Effector memory CD8-positive, alpha-beta T cell (primary cell): Measurements from ENCODE around the gene MSRB3.
"Not testable (repeated sequence)": the region's sequence is repeated elsewhere in the genome, so short reads cannot be mapped to it uniquely, and the experiment has no call there.

Source experiments
- ATAC-seq: fragments of 150-1000 bp; cut with Tn5 transposase; replicated peaks from 2 replicates; pipeline ENCODE4 v1.10.0; 2021; ENCODE audit warnings: mild to moderate bottlenecking, moderate library complexity
- DNase-seq, 3 experiments: peaks; one replicate each; pipeline ENCODE4 v3.0.0; 2021
- H3K27ac Mint-ChIP-seq, 2 donors: one replicate each; pipeline ENCODE4 v1.8.0; 2022; ENCODE audit warnings: mild to moderate bottlenecking in 2 of 2, mixed read lengths in 2 of 2, moderate library complexity in 2 of 2
- H3K27me3 Mint-ChIP-seq, 2 donors: one replicate each; pipeline ENCODE4 v1.8.0; 2022; ENCODE audit warnings: mixed read lengths in 2 of 2
- H3K36me3 Mint-ChIP-seq: one replicate; pipeline ENCODE4 v1.8.0; 2022; ENCODE audit warnings: mild to moderate bottlenecking, moderate library complexity, mixed read lengths; ENCODE audit not compliant: insufficient read depth
- H3K4me1 Mint-ChIP-seq, 2 donors: one replicate each; pipeline ENCODE4 v1.8.0; 2022; ENCODE audit warnings: low read depth in 2 of 2, mixed read lengths in 2 of 2
- H3K4me3 Mint-ChIP-seq, 2 donors: one replicate each; pipeline ENCODE4 v1.8.0; 2022; ENCODE audit warnings: mild to moderate bottlenecking in 2 of 2, mixed read lengths in 2 of 2, moderate library complexity in 2 of 2
- H3K9me3 Mint-ChIP-seq, 2 donors: one replicate each; pipeline ENCODE4 v1.8.0; 2022; ENCODE audit warnings: mixed read lengths in 2 of 2

The MSRB3 gene

GRCh38 chr12:65300679-65301349, 22.3 kb downstream of the MSRB3 start:
- Mint-ChIP-seq H3K9me3 (peaks cover 0 to 1% of the 10 kb centered on the region in 2 donors), H3K4me3 (no peak overlapping the region), H3K36me3 (no peaks in the 10 kb centered on the region), H3K27me3 (peaks cover 54 to 58% of the 10 kb centered on the region in 2 donors), H3K4me1 (no peaks in the 10 kb centered on the region), H3K27ac (no peak overlapping the region)
- DNase-seq = no peak
- no peak for ATAC-seq

- H3K4me3 Mint-ChIP-seq = no peak overlapping the region
- peaks cover 42 to 51% of the 10 kb centered on the region in 2 donors for H3K27me3 Mint-ChIP-seq
- DNase-seq (no peak), ATAC-seq (no peak)
- H3K36me3 Mint-ChIP-seq = no peaks in the 10 kb centered on the region
- H3K9me3 Mint-ChIP-seq = no peaks in the 10 kb centered on the region
- H3K27ac Mint-ChIP-seq = no peak overlapping the region
- H3K4me1 Mint-ChIP-seq = no peaks in the 10 kb centered on the region
These were observed 24.4 kb downstream of the MSRB3 start for GRCh38 chr12:65302891-65303290.

- DNase-seq (no peak), ATAC-seq (no peak)
- Mint-ChIP-seq H3K27ac (no peak overlapping the region), H3K36me3 (no peaks in the 10 kb centered on the region), H3K4me1 (no peaks in the 10 kb centered on the region), H3K27me3 (peaks cover 50 to 55% of the 10 kb centered on the region in 2 donors), H3K9me3 (no peaks in the 10 kb centered on the region), H3K4me3 (no peak overlapping the region)
These were observed 27.0 kb downstream of the MSRB3 start for GRCh38 chr12:65305346-65305950.

GRCh38 chr12:65306366-65307168, 28.1 kb downstream of the MSRB3 start:
- peaks cover 48 to 55% of the 10 kb centered on the region in 2 donors for H3K27me3 Mint-ChIP-seq
- H3K36me3 Mint-ChIP-seq = no peaks in the 10 kb centered on the region
- DNase-seq (no peak), ATAC-seq (no peak)
- no peak overlapping the region for H3K4me3 Mint-ChIP-seq
- no peaks in the 10 kb centered on the region for H3K4me1 Mint-ChIP-seq
- no peaks in the 10 kb centered on the region for H3K9me3 Mint-ChIP-seq
- no peak overlapping the region for H3K27ac Mint-ChIP-seq

GRCh38 chr12:65307169-65307501, 28.7 kb downstream of the MSRB3 start:
- Mint-ChIP-seq H3K27me3 (peaks cover 47 to 55% of the 10 kb centered on the region in 2 donors), H3K27ac (no peak overlapping the region), H3K4me3 (no peak overlapping the region), H3K36me3 (no peaks in the 10 kb centered on the region), H3K4me1 (no peaks in the 10 kb centered on the region), H3K9me3 (no peaks in the 10 kb centered on the region)
- ATAC-seq (no peak), DNase-seq (no peak)

- no peaks in the 10 kb centered on the region for H3K36me3 Mint-ChIP-seq
- ATAC-seq = no peak
- H3K9me3 Mint-ChIP-seq = no peaks in the 10 kb centered on the region
- H3K27me3 Mint-ChIP-seq = peaks cover 42 to 50% of the 10 kb centered on the region in 2 donors
- H3K4me1 Mint-ChIP-seq = no peaks in the 10 kb centered on the region
- H3K27ac Mint-ChIP-seq = no peak overlapping the region
- DNase-seq = no peak
- no peak overlapping the region for H3K4me3 Mint-ChIP-seq
These were observed 29.5 kb downstream of the MSRB3 start for GRCh38 chr12:65308006-65308405.

- Mint-ChIP-seq H3K36me3 (no peaks in the 10 kb centered on the region), H3K9me3 (no peaks in the 10 kb centered on the region), H3K27ac (no peak overlapping the region), H3K27me3 (peaks cover 36 to 44% of the 10 kb centered on the region in 2 donors), H3K4me3 (no peak overlapping the region), H3K4me1 (no peaks in the 10 kb centered on the region)
- no peak for DNase-seq
- ATAC-seq = no peak
These were observed 30.2 kb downstream of the MSRB3 start for GRCh38 chr12:65308601-65309071.

GRCh38 chr12:65311260-65311659, 32.8 kb downstream of the MSRB3 start:
- H3K4me3 Mint-ChIP-seq = no peak overlapping the region
- DNase-seq (no peak), ATAC-seq (no peak)
- no peaks in the 10 kb centered on the region for H3K4me1 Mint-ChIP-seq
- no peak overlapping the region for H3K27ac Mint-ChIP-seq
- H3K9me3 Mint-ChIP-seq = no peaks in the 10 kb centered on the region
- H3K27me3 Mint-ChIP-seq = peaks cover 16 to 25% of the 10 kb centered on the region in 2 donors
- no peaks in the 10 kb centered on the region for H3K36me3 Mint-ChIP-seq

- no peaks in the 10 kb centered on the region for H3K4me1 Mint-ChIP-seq
- H3K27ac Mint-ChIP-seq = no peak overlapping the region
- H3K36me3 Mint-ChIP-seq = no peaks in the 10 kb centered on the region
- H3K27me3 Mint-ChIP-seq = peaks cover 14 to 24% of the 10 kb centered on the region in 2 donors
- no peaks in the 10 kb centered on the region for H3K9me3 Mint-ChIP-seq
- DNase-seq (no peak), ATAC-seq (no peak)
- no peak overlapping the region for H3K4me3 Mint-ChIP-seq
These were observed 35.3 kb downstream of the MSRB3 start for GRCh38 chr12:65313719-65314317.

- not testable (repeated sequence) for H3K36me3 Mint-ChIP-seq, DNase-seq, H3K4me1 Mint-ChIP-seq, ATAC-seq, H3K27ac Mint-ChIP-seq, H3K4me3 Mint-ChIP-seq, H3K9me3 Mint-ChIP-seq
- peaks cover 10 to 13% of the 10 kb centered on the region in 2 donors for H3K27me3 Mint-ChIP-seq
These were observed 36.8 kb downstream of the MSRB3 start for GRCh38 chr12:65315238-65315637.

GRCh38 chr12:65318186-65318685, 39.8 kb downstream of the MSRB3 start:
- Mint-ChIP-seq H3K27me3 (peaks cover 9 to 20% of the 10 kb centered on the region in 2 donors), H3K36me3 (no peaks in the 10 kb centered on the region), H3K9me3 (no peaks in the 10 kb centered on the region), H3K4me1 (no peaks in the 10 kb centered on the region), H3K4me3 (no peak overlapping the region), H3K27ac (no peak overlapping the region)
- ATAC-seq (no peak), DNase-seq (no peak)

- ATAC-seq = no peak
- Mint-ChIP-seq H3K27me3 (peaks cover 9 to 20% of the 10 kb centered on the region in 2 donors), H3K36me3 (no peaks in the 10 kb centered on the region), H3K4me3 (no peak overlapping the region), H3K27ac (no peak overlapping the region), H3K4me1 (no peaks in the 10 kb centered on the region), H3K9me3 (no peaks in the 10 kb centered on the region)
- no peak for DNase-seq
These were observed 41.3 kb downstream of the MSRB3 start for GRCh38 chr12:65319688-65320200.

GRCh38 chr12:65323070-65323469, 44.6 kb downstream of the MSRB3 start:
- no peak for DNase-seq
- ATAC-seq = no peak
- no peak overlapping the region for H3K27ac Mint-ChIP-seq
- no peaks in the 10 kb centered on the region for H3K36me3 Mint-ChIP-seq
- no peaks in the 10 kb centered on the region for H3K4me1 Mint-ChIP-seq
- H3K4me3 Mint-ChIP-seq = no peak overlapping the region
- H3K27me3 Mint-ChIP-seq = peaks cover 0 to 12% of the 10 kb centered on the region in 2 donors
- no peaks in the 10 kb centered on the region for H3K9me3 Mint-ChIP-seq
